GM12878 (cell line): ENCODE measurements around the gene DDX24. TPM values are rescaled to one million over a fixed set of nuclear protein-coding genes. Genes with fewer than 3 reads are reported as not detected.

Experiments used
- ATAC-seq: fragments of 200-7000 bp; cut with Tn5 transposase; 3 replicates; pipeline ENCODE4 v1.9.1; 2020; ENCODE audit warnings: mild to moderate bottlenecking, moderate library complexity
- BruUV-seq: library from RNA; stranded (reverse); fragments of 400-500 nt; replicated peaks from 2 replicates; lab custom pipeline; 2021; lab: Mats Ljungman, UMichigan
- CTCF ChIA-PET: fragments of 300-600 bp; sonication (Branson Sonifier 250); formaldehyde crosslinking; extraction: SDS; loops from one replicate; lab custom pipeline; 2021; ENCODE audit warnings: inconsistent platforms; lab: Yijun Ruan, JAX
- POLR2A ChIA-PET: fragments of 350-600 bp; formaldehyde crosslinking; extraction: SDS; loops from one replicate; lab custom pipeline; 2021; ENCODE audit warnings: inconsistent platforms; lab: Charles Lee
- RAD21 ChIA-PET: fragments of 300-600 bp; sonication (Branson Sonifier 250); formaldehyde crosslinking; loops from one replicate; lab custom pipeline; 2023; ENCODE audit warnings: antibody characterized with exemption; ENCODE audit not compliant: unreplicated experiment; lab: Charles Lee
- SMC1A ChIA-PET: fragments of 300-600 bp; sonication (Branson Sonifier 250); formaldehyde crosslinking; loops from one replicate; lab custom pipeline; 2023; ENCODE audit not compliant: unreplicated experiment, uncharacterized antibody; lab: Charles Lee
- DNase-seq: peaks from one replicate; pipeline ENCODE4 v3.0.0-alpha.2; 2011; ENCODE audit warnings: low read depth, low spot score
- FAIRE-seq: peaks from 3 replicates; lab custom pipeline; 2011; peaks lifted over from hg19 to GRCh38; lab: Jason Lieb, UNC
- H2AFZ ChIP-seq: 2 replicates; pipeline ENCODE4 v1.6.0; 2011; ENCODE audit warnings: low read depth, low read length, control low read depth; ENCODE audit not compliant: control insufficient read depth
- H3K27ac ChIP-seq: 2 replicates; pipeline ENCODE4 v1.5.1; 2011; ENCODE audit warnings: control low read depth; ENCODE audit not compliant: control insufficient read depth, insufficient read depth
- H3K27me3 ChIP-seq, 2 experiments: replicated peaks in 1 of 2; 2 replicates each; pipeline versions ENCODE4 v1.6.0 to v1.6.1; 2011; ENCODE audit warnings: low read length in 1 of 2; ENCODE audit not compliant: control insufficient read depth in 2 of 2, insufficient read depth in 2 of 2
- H3K36me3 ChIP-seq, 2 experiments: 2 replicates each; pipeline ENCODE4 v1.5.1; 2011; ENCODE audit warnings: low read length in 1 of 2; ENCODE audit not compliant: control insufficient read depth in 2 of 2, insufficient read depth in 2 of 2
- H3K4me1 ChIP-seq: 2 replicates; pipeline ENCODE4 v1.6.1; 2011; ENCODE audit warnings: mild to moderate bottlenecking, low read length, moderate library complexity, mixed read lengths; ENCODE audit not compliant: control insufficient read depth, insufficient read depth
- H3K4me2 ChIP-seq: 2 replicates; pipeline ENCODE4 v1.6.0; 2011; ENCODE audit warnings: control low read depth; ENCODE audit not compliant: control insufficient read depth, insufficient read depth
- H3K4me3 ChIP-seq: fragments of 200-600 bp; sonication (generic); 2 replicates; pipeline ENCODE4 v1.5.1; 2016
- H3K79me2 ChIP-seq: 2 replicates; pipeline ENCODE4 v1.6.0; 2011; ENCODE audit warnings: low read length; ENCODE audit not compliant: control insufficient read depth, insufficient read depth
- H3K9ac ChIP-seq: 2 replicates; pipeline ENCODE4 v1.8.0; 2011; ENCODE audit warnings: low read length, control low read depth, mixed read lengths; ENCODE audit not compliant: control insufficient read depth, insufficient read depth
- H3K9me3 ChIP-seq: replicated peaks from 3 replicates; pipeline ENCODE4 v1.5.1; 2011; ENCODE audit warnings: mild to moderate bottlenecking, low read length; ENCODE audit not compliant: control insufficient read depth, insufficient read depth
- H4K20me1 ChIP-seq: 2 replicates; pipeline ENCODE4 v1.6.0; 2011; ENCODE audit not compliant: control insufficient read depth, insufficient read depth
- CBX5 ChIP-seq: sonication (generic); IDR thresholded peaks from 2 replicates; pipeline ENCODE4 v1.6.1; 2016; ENCODE audit warnings: low read depth, moderate library complexity, mild to moderate bottlenecking, inconsistent platforms
- EP300 ChIP-seq, 2 experiments: fragments of 150-350 bp in 1 of 2; IDR thresholded peaks; 2 replicates each; pipeline ENCODE4 v1.6.1; 2011 to 2012; ENCODE audit warnings: low read depth in 2 of 2, low read length in 2 of 2, borderline replicate concordance in 1 of 2, improper control_type of control experiment in 1 of 2, inconsistent platforms in 1 of 2; ENCODE audit not compliant: control insufficient read depth in 1 of 2
- GABPA ChIP-seq: IDR thresholded peaks from 2 replicates; pipeline ENCODE4 v1.6.1; 2014; ENCODE audit warnings: antibody characterized with exemption, low read depth, mild to moderate bottlenecking, inconsistent platforms
- IKZF2 ChIP-seq, 2 experiments: fragments of 450-650 bp; IDR thresholded peaks; 2 replicates each; pipeline ENCODE4 v1.6.1; 2017; ENCODE audit warnings: mild to moderate bottlenecking in 2 of 2, moderate library complexity in 2 of 2
- IRF4 ChIP-seq: IDR thresholded peaks from 2 replicates; pipeline ENCODE4 v1.6.1; 2011; ENCODE audit warnings: low read depth, low read length
- MYB ChIP-seq: fragments of 150-350 bp; IDR thresholded peaks from 2 replicates; pipeline ENCODE4 v1.6.1; 2014; ENCODE audit warnings: mild to moderate bottlenecking, low read depth, low read length, borderline replicate concordance
- RFX5 ChIP-seq: IDR thresholded peaks from 2 replicates; pipeline ENCODE4 v1.6.1; 2011; ENCODE audit warnings: low read depth, low read length, improper control_type of control experiment
- SMAD5 ChIP-seq: IDR thresholded peaks from 2 replicates; pipeline ENCODE4 v1.6.1; 2016; ENCODE audit warnings: antibody characterized with exemption, low read depth
- TBL1XR1 ChIP-seq: IDR thresholded peaks from 2 replicates; pipeline ENCODE4 v1.6.1; 2012; ENCODE audit warnings: low read depth, low read length, improper control_type of control experiment
- ZNF274 ChIP-seq: IDR thresholded peaks from one replicate; pipeline ENCODE4 v1.8.0; 2011; ENCODE audit not compliant: insufficient read length, insufficient read depth
- whole genome bisulfite sequencing: methylation state at CpG from one replicate; pipeline ENCODE4 v1.1.6; 2016; ENCODE audit warnings: low lambda C conversion rate; ENCODE audit not compliant: insufficient replicate concordance, insufficient coverage; ENCODE audit errors: missing lambda C conversion rate; 5-methylcytosine and 5-hydroxymethylcytosine counted together
- in situ Hi-C: fragments of 300-500 bp; cut with MboI; formaldehyde crosslinking; loops from 9 replicates; pipeline ENCODE4 v1.14.3; 2018; ENCODE audit warnings: mixed read lengths
- intact Hi-C: fragments of 100-400 bp; cut with micrococcal nuclease; formaldehyde crosslinking; loops from one replicate; pipeline ENCODE4 v1.14.2; 2022; ENCODE audit not compliant: unreplicated experiment
- polyA plus RNA-seq, 11 experiments: library from polyadenylated mRNA; depleted of rRNA in 4 of 11; unstranded in 6 of 11; stranded (reverse) in 5 of 11; fragments of >200 nt; fragmentation: Nextera tagmentation in 4 of 11; fragmentation: Illumina TruSeq in 1 of 11; extraction: Ambion mirVana in 4 of 11; extraction: Trizol in 1 of 11; gene quantifications; 1 replicate in 1 of 11; 2 replicates in 10 of 11; pipeline versions ENCODE4 v1.2.1 to v1.2.3, GENCODE V29; 2011 to 2016; ENCODE audit warnings: inconsistent platforms in 2 of 11, missing spikeins in 2 of 11, low read depth in 1 of 11
- total RNA-seq, 4 experiments: library from RNA; depleted of rRNA in 3 of 4; stranded (reverse); fragments of >200 nt in 3 of 4; fragmentation: Illumina TruSeq in 1 of 4; extraction: Trizol in 1 of 4; gene quantifications; 2 replicates each; pipeline versions ENCODE4 v1.2.1 to v1.2.3, GENCODE V29; 2013 to 2021

DDX24 gene
- total and polyA plus RNA-seq, 10 of the 15 experiments (the other 5 are each of a cell fraction or from before 2014, with no cell fraction given) = 137 to 266 (median 184) TPM

DNA sequence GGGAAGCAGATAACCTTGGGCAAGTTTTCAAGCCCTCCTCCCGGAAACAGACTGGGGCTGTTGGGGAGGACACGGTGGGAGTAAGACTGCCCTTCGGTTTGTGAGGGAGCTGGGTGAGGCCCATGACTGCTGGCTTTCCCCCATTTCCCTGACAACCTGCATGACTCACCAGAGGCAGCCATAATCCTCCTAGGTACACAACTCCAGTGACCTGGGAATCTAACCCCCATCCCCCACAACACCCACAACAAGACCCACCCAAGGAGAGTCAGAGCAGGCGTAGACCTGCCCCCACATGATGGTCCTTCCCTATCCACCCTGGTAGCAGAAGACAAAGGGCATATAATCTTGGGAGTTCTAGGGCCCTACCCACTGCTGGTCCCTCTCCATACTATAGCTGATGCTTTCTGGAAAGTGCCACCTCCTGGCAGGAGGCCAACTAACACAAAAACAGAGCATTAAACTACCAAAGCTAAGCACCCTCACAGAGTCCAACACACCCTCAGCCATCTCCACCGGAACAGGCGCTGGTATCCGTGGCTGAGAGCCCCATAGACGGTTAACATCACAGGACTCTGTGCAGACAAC, 14.8 kb downstream of the DDX24 start:
- no TSS peak for BruUV-seq
- no peak overlapping the region for H3K27ac ChIP-seq
- POLR2A ChIA-PET = interaction anchor here (1.5 kb wide), 1 partner anchor 13 kb away, joined by 3 read pairs; no protein-coding TSS in a partner anchor
- intact Hi-C loops = no loop called here
- no peak for FAIRE-seq
- no peak for DNase-seq
- TF ChIP-seq IKZF2 (IDR thresholded peaks at IDR 0.05) (no peak), RFX5 (no peak)
- WGBS = 87% methylated on average over 8 of the region's 8 CpGs
- in situ Hi-C loops = no loop called here
- no peak for ATAC-seq
- no peak overlapping the region for H3K4me2 ChIP-seq
- no peaks in the 10 kb centered on the region for H3K27me3 ChIP-seq
- CTCF ChIA-PET = interaction anchor here (1.4 to 2.0 kb wide), 4 partner anchors 9 to 114 kb away, joined by 3 to 5 read pairs (median 4); no protein-coding TSS in a partner anchor
- H3K4me3 ChIP-seq = no peak overlapping the region
- H3K36me3 ChIP-seq = peaks cover 0 to 7% of the 10 kb centered on the region in 2 experiments; a peak in 2 of 4 replicates
- no peaks in the 10 kb centered on the region for H4K20me1 ChIP-seq
- no peak overlapping the region for H3K9ac ChIP-seq
- peaks cover 4% of the 10 kb centered on the region; the same call in 2 of the 3 replicates for H3K9me3 ChIP-seq
- peaks cover 50% of the 10 kb centered on the region for H3K79me2 ChIP-seq
- SMC1A ChIA-PET = interaction anchor here (2.3 kb wide), 1 partner anchor 8 kb away, joined by 5 read pairs; no protein-coding TSS in a partner anchor
- no peaks in the 10 kb centered on the region for H3K4me1 ChIP-seq
- RAD21 ChIA-PET = no interaction called here
- no peak overlapping the region for H2AFZ ChIP-seq

- in situ Hi-C loops (no loop called here), intact Hi-C loops (no loop called here)
- H3K36me3 ChIP-seq = peaks cover 24 to 29% of the 10 kb centered on the region in 2 experiments
- CTCF ChIA-PET = no interaction called here
- no peak for TF ChIP-seq ZNF274
- TF ChIP-seq SMAD5 = no peak
- no peak for TF ChIP-seq TBL1XR1
- TF ChIP-seq CBX5 = no peak
- no peak for TF ChIP-seq EP300 (IDR thresholded peaks at IDR 0.05; ENCODE audit: borderline replicate concordance in 1 of 2, control insufficient read depth in 1 of 2, low read depth in 2 of 2, low read length in 2 of 2)
- TF ChIP-seq IRF4 = no peak
- TF ChIP-seq MYB = no peak
- no peak for TF ChIP-seq GABPA
- ATAC-seq (no peak), DNase-seq (no peak), FAIRE-seq (no peak)
- POLR2A ChIA-PET = no interaction called here
- SMC1A ChIA-PET = no interaction called here
- no peak overlapping the region for H3K27ac ChIP-seq
- no peak overlapping the region for H3K4me2 ChIP-seq
- no peaks in the 10 kb centered on the region for H3K27me3 ChIP-seq
- H2AFZ ChIP-seq = no peak overlapping the region
- peaks cover 28% of the 10 kb centered on the region for H3K79me2 ChIP-seq
- no peak overlapping the region for H3K4me3 ChIP-seq
- no TSS peak for BruUV-seq
- H3K9ac ChIP-seq = no peak overlapping the region
- 87% methylated on average over 9 of the region's 9 CpGs for WGBS
- RAD21 ChIA-PET = no interaction called here
- H4K20me1 ChIP-seq = peaks cover 2% of the 10 kb centered on the region; the same call in 1 of the 2 replicates
- peaks cover 15% of the 10 kb centered on the region for H3K4me1 ChIP-seq
- no peaks in the 10 kb centered on the region; the same call in 1 of the 3 replicates for H3K9me3 ChIP-seq
Measured at GRCh38 chr14:94062344-94062940, 18.6 kb downstream of the DDX24 start.
